ENCODE results near the gene MBLAC2.

Gene MBLAC2

GRCh38 chr5:90474235-90475107, at the start of gene MBLAC2, which contains the start of gene POLR3G:
Gene MBLAC2, minus strand, starts transcription at chr5:90474771. Its CDS starts 479 bp downstream, at chr5:90474292.
Gene POLR3G, plus strand, starts transcription at chr5:90474864. Its CDS starts 10,704 bp downstream, at chr5:90485568.
- DNase-seq, result peak; percentile 81

GRCh38 chr5:90519081-90519480, 44.5 kb upstream of the MBLAC2 start:
- no peak for DNase-seq

- DNase-seq, result no peak
Observed at GRCh38 chr5:90518661-90519060, 44.1 kb upstream of the MBLAC2 start.

GRCh38 chr5:90514520-90514919, 39.9 kb upstream of the MBLAC2 start:
- DNase-seq, result no peak

GRCh38 chr5:90510438-90510837, 35.9 kb upstream of the MBLAC2 start:
- no peak for DNase-seq

- no peak for DNase-seq
Observed at GRCh38 chr5:90506221-90506620, 31.6 kb upstream of the MBLAC2 start.

GRCh38 chr5:90504743-90505142, 30.2 kb upstream of the MBLAC2 start:
- no peak for DNase-seq

GRCh38 chr5:90503596-90503995, 29.0 kb upstream of the MBLAC2 start:
- no peak for DNase-seq

GRCh38 chr5:90495146-90495545, 20.6 kb upstream of the MBLAC2 start:
- DNase-seq, result no peak

- DNase-seq, result no peak
Observed at GRCh38 chr5:90494043-90494442, 19.5 kb upstream of the MBLAC2 start.

GRCh38 chr5:90488791-90489190, 14.2 kb upstream of the MBLAC2 start:
- no peak for DNase-seq

GRCh38 chr5:90484540-90484939, 10.0 kb upstream of the MBLAC2 start:
- DNase-seq, result no peak

- no peak for DNase-seq
Observed at GRCh38 chr5:90483206-90483605, 8.6 kb upstream of the MBLAC2 start.

GRCh38 chr5:90480699-90481098, 6.1 kb upstream of the MBLAC2 start:
- no peak for DNase-seq

GRCh38 chr5:90479611-90480385, 5.2 kb upstream of the MBLAC2 start:
- no peak for DNase-seq

GRCh38 chr5:90477621-90478215, 3.1 kb upstream of the MBLAC2 start:
- no peak for DNase-seq

GRCh38 chr5:90477073-90477472, 2.5 kb upstream of the MBLAC2 start:
- DNase-seq, result no peak

- DNase-seq, result no peak
Observed at GRCh38 chr5:90476391-90476790, 1.8 kb upstream of the MBLAC2 start.

GRCh38 chr5:90475436-90475980, 937 bp upstream of the MBLAC2 start:
- no peak for DNase-seq

- peak; percentile 1 for DNase-seq
Observed at GRCh38 chr5:90473396-90474234, 956 bp downstream of the MBLAC2 start.

GRCh38 chr5:90472783-90473395, 1.7 kb downstream of the MBLAC2 start:
- DNase-seq, result no peak

GRCh38 chr5:90461288-90461687, 13.3 kb downstream of the MBLAC2 start:
- no peak for DNase-seq
